ENCODE measurements around the gene NUP93.
"Not testable (repeated sequence)": the region's sequence is repeated elsewhere in the genome, so short reads cannot be mapped to it uniquely, and the experiment has no call there.

NUP93 gene

DNA sequence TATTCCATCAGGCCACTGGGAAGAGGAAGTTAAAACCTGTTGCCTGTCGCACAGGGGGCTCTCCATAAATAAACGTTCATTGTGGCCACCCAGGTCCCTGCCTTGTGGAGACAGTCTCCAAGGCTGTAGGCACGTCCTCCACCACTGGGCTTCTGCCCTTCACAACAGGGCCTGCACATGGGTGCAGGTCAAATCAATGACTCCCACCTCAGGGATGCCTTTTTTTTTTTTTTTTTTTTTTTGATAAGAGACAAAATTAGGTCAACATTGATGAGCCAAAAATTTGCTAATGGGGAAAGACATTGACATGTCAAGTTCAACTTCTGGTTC lies 122.4 kb downstream of the NUP93 start:
- DNase-seq, result no peak

DNA sequence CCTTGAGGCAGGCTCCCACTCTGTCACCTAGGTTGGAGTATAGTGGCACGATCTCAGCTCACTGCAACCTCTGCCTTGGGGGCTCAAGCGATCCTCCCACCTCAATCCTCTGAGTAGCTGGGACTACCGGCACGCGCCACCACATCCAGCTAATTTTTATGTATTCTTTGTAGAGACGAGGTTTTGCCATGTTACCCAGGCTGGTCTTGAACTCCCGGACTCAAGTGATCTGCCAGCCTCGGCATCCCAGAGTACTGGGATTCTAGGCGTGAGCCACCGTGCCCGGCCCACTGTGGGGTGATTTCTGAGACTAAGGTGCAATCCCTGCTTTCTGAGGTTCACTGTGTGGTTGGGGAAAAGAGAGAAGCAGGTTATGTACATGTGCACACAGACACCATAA lies 123.0 kb downstream of the NUP93 start:
- DNase-seq, result no peak

DNA sequence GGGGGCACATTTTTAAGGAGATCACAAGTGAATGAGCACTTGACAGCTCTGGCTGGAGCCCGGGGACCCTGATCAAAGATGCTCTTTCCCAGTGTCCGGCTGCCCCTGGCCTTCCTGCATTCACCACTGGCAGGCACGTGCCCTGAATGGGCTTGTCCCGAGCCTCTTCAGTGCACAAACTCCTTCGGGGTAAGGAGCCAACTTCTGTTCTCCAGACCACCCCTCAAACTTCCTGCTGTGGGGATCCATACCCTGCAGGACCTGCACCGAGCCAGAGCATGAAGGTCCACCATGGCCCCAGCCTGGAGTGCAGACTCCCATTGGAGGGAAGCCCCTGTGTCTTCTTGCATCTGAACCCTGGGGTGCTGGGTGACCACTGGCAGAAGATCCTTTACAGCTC lies 125.3 kb downstream of the NUP93 start:
- no peak for DNase-seq

DNA sequence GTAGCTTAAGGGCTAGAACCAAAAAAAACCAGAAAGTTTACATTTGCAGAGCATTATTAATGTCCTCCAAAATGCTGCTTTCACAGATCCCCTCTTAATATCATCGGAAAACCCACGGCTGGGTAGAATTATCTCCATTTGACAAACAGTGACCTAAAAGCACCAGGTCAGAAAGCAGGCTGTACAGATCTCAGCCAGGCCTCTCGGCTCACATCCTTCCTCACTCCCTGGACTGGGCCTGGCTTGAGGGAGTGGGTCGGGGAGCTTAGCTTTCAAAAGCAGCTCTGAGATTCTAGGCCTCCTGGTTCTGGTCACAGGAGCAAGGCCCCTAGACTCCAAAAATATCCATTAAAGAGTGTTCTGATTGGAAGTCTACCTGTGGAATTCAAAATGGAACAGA lies 126.0 kb downstream of the NUP93 start:
- DNase-seq, result no peak

DNA sequence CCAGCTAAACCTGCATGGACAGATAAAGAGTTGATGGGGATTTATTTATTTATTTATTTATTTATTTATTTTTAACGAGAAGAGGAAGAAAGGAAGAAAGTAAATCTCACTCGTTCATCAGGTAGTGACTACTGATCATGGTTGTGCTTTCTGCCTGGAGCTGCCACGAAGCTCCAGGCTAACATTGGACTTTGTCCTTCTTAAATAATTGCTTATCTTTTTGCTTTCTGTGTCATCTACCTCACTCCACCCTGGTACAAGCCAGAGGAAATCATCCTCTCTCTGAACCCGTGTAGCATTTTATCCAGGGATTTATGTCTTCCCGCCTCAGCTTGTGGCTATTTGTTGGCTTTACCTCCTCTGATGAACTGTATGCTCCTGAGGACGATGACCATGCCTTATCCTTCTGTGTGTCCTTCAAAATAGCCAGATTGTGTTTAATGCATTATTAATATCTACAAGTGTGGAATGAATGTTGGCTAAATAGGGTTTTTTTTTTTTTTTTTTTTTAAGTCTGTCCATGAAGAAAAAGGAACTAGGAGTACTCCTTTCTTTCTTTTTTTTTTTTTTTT lies 127.0 kb downstream of the NUP93 start:
- no peak for DNase-seq

DNA sequence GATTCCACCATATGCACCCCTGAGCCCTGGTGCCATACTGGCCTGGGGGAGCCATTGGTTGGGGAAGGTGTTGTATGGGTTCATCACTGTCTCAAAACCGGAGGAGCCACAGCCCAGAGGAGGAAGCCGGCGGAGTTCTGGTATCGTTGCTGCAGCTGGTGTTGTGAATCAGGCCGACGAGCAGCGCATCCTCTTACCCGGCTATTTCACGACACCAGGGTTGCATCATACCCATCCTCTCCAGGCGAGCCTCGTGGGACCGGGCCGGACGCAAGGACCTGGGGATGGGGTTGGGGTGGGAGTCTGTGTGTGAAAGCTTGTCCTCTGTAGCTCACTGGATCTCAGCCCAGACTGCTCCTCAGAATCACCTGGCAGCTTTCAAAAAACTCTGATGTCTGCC lies 128.4 kb downstream of the NUP93 start:
- DNase-seq, result no peak

DNA sequence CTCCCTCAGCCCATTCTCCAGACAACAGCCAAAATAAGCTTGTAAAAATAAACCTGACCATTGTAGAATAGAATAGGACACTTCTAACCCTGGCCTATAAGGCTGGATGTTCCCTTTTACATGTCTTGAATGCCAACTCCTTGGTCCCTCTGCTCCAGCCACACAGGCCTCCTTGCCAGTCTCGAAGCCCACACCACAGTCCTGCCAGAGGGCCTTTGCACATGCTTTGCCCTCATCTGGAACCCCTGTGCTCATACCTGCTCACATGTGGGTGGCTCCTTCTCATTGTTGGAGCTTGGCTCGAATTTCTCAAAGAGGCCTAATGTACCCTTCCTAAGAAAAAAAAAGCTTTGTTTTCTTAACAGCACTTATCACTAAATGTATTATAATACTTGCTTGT lies 129.7 kb downstream of the NUP93 start:
- DNase-seq, result no peak

DNA sequence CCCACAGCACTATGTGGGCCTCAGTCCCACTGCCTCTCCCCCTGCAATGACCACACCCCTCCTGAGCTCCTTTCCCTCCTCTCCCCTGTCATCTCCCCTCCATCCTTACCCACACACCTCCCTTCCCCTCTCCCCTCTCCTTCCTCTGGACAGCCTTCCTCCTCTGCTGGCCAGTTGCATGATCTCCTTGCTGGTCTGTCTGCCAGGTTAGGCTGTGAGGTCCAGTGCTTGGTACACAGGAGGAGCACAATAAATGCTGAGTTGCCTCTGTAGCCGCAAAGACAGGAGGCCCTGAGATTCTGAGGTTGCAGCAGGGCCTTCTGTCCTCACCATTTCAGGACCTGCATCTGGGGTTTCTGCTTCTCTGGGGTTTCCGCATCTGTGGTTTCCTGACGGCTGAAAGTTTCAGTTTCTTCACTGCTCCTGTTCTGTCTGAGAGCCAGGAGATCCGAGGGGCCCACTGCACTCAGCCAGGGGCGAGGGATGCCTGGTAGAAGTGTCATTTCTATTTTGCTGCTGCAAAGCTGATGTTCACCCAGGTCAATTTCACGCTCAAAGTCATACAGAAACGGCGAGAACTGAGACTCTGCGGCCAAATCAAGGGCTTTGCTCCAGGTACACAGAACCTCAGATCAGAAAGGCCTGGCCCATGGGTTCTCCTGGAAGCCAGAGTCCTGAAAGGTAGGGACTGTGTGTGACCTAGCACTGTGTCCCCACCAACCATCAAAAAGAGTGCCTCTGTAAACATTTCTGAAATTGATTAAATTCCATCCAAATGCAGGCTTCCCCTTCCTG lies 130.5 kb downstream of the NUP93 start:
- no peak for DNase-seq

DNA sequence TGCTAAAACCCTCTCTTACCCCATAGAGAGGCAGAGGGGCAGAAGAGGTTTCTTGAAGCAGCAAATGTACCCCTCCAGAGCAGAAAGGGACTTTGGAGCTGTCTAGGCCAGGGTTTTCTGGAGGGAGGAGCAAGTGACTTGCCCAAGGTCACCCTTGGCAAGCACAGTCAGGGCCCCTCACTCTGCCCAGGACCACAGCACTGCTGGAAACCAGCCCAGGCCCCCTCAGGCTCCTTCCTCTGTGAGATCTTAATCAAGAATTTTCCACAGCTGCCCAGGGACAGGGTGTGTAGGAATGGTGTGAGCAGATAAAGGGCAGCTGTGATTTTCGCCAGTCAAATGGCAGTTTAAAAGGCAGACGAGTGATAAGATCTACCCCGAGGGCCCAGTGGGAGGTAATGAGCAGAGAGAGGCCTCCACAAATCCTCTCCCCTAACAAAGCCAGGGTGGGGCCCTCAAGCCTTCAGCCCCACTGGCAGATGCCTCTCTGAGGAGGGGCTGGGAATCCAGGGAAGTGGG lies 131.2 kb downstream of the NUP93 start:
- no peak for DNase-seq

DNA sequence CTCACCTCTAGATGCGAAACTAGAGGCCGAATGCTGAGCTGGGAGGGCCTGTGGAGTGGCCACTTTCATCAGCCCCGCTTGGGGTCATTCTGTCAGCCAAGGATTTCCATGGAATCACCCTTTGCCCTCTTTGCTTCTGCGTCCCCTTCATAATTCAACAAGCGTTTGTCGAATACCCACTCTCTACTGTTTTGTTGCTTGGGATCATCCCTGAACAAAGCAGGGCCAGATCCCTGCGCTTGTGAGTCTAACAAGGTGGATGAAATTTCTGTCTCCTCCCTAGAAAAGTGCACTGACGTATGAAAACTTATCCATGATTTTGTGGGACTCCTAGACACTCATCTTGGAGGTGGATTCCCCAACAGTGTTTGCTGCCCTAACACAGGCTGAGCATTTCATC lies 131.8 kb downstream of the NUP93 start:
- no peak for DNase-seq

DNA sequence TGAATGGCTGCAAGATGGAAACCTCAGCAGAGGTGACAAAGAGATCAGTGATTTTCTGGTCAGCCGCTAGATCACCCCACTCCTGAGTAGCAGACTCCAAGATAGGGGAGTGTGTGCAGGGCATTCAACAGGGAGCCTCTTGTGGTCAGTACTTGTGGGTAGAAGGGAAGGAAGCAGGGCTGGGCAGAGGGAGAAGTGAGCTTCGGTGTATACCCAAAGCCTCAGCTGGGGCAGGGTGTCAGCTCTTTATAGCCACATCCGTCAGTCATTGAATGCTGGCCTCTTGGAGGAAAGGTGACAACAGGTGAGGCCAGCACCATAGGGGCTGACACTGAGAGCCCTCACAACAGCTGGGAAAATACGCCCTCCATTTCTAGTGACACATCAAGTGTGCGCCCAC lies 132.8 kb downstream of the NUP93 start:
- no peak for DNase-seq

DNA sequence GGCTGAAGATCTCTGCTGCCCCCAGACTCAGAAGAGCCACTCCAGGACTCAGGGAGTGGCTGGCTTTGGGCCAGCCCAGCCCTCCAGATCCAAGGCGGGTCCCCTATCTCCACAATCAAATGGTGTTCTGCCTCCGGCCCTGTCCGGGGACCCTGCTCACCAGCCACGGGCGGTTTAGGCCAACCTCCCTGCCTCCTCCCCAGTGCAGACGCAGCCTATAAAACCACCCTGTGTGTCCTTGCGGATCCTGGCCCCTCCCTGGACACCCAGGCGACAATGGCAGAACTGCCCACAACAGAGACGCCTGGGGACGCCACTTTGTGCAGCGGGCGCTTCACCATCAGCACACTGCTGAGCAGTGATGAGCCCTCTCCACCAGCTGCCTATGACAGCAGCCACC lies 135.0 kb downstream of the NUP93 start, which contains the start of gene SLC12A3:
SLC12A3 (plus strand) TSS at position 248 of the 400 bp plus-strand sequence; CDS start at position 277, 29 bp downstream.
- DNase-seq, result no peak

DNA sequence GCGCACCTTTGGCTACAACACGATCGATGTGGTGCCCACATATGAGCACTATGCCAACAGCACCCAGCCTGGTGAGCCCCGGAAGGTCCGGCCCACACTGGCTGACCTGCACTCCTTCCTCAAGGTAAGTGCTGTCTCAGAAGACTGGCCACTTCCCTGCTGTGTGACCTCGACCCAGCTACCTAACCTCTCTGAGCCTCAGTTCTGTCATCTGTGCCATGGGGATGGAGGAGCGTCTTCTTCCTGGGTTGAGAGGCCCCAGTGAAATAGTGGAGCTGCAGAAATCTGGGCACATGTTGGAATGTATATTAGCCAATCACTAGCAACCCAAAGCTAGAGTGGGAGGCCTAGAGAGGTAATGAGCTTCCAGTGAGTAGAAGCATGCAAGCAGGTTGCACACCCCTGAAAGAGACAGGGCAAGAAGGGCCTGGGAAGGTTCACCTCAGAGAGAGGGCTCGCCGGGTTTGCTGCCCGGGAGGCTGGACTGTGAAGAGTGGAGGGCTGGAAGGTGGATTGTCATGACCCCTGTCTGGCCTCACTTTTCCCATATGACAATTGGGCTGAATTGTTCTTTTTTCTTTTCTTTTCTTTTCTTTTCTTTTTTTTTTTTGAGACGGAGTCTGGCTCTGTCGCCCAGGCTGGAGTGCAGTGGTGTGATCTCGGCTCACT lies 135.6 kb downstream of the NUP93 start:
- DNase-seq, result no peak

DNA sequence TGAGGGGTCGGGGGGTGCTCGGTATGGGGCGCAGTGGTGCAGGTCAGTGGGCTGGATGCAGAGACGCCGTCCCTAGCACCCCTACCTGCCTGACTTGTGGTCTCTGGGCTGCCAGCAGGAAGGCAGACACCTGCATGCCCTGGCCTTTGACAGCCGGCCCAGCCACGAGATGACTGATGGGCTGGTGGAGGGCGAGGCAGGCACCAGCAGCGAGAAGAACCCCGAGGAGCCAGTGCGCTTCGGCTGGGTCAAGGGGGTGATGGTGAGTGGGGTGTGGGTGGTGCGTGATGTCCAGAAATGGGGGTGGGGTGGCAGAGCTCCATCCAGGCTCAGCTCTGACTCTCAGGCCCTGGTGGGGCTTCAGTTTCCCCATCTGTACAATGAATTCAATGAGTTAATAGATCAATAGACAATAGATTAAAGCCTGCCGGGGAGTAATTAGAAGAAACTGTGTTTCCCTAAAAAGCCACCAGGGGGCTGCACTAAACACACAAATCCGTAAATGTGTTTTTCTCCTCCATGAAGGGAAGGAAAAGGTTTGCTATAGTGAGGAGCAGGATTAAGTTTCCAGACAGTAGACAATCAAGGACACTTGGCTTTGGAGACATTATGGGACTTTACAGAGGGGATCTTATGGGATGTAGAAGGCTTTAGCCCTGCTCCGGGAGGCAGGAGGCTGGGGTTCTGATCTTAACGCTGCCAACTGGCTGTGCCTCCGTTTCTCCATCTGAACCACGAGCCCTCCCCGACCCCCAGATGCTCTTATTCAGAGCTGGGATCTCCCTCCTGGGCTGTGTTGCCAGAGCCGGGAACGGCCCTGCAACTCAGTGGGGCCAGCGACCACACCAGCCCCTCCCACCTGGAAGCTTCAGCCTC lies 137.3 kb downstream of the NUP93 start:
- peak; percentile 9 for DNase-seq

DNA sequence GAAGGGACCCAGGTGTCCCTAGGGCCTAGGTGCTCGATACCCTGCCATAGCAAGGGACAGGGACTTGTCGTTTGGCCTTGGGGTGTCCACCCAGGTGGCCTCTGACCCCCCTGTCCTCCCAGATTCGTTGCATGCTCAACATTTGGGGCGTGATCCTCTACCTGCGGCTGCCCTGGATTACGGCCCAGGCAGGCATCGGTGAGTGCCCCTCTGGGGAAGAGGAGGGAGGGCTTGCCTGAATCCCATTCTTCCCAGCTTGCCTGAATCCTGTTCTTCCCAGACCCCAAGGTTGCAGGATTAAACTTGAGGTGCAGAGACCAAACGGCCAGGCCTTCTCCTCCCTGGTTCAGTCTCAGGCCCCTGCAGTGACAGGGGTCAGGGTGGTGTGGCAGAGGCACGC lies 138.2 kb downstream of the NUP93 start:
- no peak for DNase-seq

DNA sequence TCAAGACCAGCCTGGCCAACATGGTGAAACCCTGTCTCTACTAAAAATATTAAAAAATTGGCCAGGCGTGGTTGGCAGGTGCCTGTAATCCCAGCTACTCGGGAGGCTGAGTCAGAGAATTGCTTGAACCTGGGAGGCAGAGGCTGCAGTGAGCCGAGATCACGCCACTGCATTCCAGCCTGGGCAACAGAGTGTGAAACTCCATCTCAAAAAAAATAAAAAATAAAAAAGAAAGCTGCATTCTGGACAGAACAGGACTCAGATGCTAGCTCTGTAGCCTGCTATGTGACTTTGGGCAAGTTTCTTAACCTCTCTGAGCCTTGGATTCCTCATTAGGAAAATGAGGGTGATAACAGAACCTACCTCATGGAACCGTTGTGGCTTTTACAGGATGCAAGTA lies 138.8 kb downstream of the NUP93 start:
- DNase-seq, result not testable (repeated sequence)

DNA sequence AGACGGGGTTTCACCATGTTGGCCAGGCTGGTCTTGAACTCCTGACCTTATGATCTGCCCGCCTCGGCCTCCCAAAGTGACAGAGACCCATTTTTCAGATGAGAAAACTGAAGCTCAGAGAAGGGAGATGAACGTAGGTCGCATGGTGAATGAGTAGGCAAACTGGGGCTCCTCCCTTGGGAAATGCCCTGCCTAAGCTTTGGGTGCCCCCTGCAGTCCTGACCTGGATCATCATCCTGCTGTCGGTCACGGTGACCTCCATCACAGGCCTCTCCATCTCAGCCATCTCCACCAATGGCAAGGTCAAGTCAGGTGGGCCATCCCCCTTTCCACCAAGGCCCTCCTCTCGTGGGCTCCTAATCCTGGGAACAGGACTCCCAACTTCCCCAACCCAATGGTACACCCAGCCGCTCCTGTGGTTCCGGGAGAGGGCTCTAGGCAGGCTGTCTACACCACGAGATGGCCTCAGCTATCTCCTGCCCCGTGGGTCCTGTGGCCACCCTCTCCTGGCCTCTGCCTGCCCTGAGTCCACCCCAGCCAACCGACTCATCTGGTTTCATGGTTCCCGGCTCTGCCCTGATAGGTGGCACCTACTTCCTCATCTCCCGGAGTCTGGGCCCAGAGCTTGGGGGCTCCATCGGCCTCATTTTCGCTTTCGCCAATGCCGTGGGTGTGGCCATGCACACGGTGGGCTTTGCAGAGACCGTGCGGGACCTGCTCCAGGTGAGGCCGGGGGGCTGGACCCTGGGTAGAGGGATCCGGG lies 139.8 kb downstream of the NUP93 start:
- DNase-seq, result no peak

DNA sequence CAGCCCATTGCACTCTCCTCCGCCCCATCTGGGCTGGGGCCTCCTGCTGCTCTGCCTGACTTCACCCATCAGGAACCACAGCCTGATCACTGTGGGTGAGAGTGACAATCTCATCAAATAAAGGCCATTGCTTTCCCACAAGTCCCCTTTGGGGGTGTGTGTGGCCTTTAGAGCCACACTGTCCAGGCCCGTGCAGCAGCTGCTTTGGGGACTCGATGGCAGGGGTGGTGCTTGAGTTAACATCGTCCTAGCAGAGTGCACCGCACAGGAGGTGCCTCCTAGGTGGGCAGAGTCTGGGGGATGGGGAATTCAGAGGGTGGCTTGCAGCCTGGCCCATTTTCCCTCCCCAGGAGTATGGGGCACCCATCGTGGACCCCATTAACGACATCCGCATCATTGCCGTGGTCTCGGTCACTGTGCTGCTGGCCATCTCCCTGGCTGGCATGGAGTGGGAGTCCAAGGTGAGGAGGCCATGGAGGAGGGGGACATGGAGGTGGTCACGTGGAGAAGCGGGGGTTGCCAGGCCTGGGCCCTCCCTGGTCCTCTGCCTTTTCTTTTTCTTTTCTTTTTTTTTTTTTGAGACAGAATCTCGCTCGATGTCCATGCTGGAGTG lies 140.5 kb downstream of the NUP93 start:
- no peak for DNase-seq

DNA sequence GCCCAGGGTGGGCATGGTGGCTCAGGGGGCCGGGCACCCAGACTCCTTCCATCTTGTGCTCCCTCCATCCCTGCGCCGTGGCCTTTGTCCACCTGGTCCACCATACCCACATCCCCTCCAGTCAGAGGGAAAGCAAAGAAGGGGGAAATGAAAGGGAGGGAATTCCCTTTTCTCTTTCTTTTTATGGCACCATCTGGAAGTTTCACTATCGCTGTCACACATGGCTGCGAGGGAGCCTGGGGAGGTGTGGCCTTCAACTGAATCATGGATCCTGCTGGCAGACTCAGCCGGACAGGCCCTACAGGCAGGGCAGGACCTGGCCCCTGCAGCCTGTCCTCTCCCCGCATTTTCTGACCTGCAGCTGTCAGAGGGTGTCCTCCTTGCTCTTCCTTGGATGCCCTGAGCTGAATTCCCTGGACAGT lies 141.3 kb downstream of the NUP93 start:
- DNase-seq, result no peak

DNA sequence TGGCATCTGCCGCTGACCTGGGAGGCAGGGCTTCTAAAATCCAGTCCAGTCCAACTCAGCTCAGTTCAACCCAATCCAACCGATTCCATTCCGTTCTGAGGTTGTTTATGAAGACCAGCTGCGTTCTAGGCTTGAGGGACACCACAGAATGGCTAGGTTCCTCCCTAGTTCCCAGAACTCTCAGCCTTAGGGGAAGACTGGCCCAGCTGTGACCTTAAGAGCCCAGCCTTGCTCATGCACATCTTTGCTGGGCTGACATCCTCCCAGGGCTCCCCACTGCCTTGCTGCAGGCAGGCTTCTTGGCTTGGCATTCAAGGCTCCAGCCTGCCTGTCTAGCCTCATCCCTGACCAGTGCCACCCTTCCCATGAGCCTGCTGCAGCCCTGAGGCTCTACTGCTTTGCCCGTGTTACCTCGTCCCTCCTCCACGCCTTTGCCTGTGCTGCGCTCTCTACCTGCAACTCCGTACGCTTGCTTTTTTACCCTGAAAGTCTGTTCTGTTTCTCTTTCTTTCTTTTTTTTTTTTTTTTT lies 143.0 kb downstream of the NUP93 start:
- no peak for DNase-seq

DNA sequence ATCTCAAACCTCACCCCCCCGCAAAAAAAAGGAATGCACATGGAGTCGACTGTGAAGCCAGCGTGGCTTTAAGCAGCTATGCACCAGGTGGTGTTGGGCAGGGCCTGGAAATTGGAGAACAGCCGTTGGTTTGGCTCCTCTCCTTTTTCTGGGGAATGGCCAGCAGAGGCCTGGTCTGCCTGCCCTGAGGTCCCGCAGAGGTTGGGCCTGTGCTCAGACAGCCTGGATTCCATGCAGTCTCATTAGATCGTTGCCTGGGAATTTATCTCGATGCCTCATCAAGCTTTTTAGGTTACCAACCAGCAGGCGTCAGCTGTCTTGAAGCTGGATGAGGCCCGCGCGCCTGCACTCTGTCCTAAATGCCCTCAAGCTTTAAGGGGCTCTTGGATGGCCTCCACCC lies 144.9 kb downstream of the NUP93 start:
- DNase-seq, result no peak

DNA sequence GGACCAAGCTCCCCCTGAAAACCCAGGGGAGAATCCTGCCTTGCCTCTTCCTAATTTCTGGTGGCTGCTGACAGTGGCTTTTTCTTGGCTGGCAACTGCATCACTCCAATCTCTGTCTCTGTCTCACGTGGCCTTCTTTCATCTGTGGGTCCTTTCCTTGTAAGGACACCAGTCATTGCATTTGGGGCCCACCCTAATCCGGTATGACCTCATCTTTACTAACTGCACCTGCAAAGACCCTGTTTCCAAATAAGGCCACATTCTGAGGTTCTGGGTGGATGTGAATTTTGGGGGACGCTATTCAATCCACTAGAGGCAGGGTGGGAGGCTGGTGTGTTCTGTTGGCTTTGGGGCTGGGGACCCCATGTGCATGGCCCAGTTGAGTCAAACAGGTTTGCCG lies 146.1 kb downstream of the NUP93 start:
- no peak for DNase-seq

Measured in NCI-H748 treated with DMSO at 0.1 percent for 48 hours (cell line).